Liver (tissue), 3 donors: ENCODE measurements around the gene ANKFN1.

ENCODE experiments used
- CTCF ChIP-seq: fragments of 150-350 bp; IDR thresholded peaks from 2 replicates; pipeline ENCODE4 v1.5.1; 2017; ENCODE audit warnings: improper control_type of control experiment, low read depth, low read length; ENCODE audit not compliant: missing input control
- FOXA2 ChIP-seq: IDR thresholded peaks from 2 replicates; pipeline ENCODE4 v1.6.1; 2016; ENCODE audit warnings: antibody characterized with exemption
- JUND ChIP-seq, 2 donors: IDR thresholded peaks; 2 replicates each; pipeline ENCODE4 v1.6.1; 2016; ENCODE audit warnings: antibody characterized with exemption in 2 of 2
- TAF1 ChIP-seq: conservative IDR thresholded peaks from 2 replicates; pipeline ENCODE4 v1.6.1; 2016; ENCODE audit warnings: antibody characterized with exemption, mild to moderate bottlenecking
- donor health status: healthy.
- donor health status: healthy.

DNA sequence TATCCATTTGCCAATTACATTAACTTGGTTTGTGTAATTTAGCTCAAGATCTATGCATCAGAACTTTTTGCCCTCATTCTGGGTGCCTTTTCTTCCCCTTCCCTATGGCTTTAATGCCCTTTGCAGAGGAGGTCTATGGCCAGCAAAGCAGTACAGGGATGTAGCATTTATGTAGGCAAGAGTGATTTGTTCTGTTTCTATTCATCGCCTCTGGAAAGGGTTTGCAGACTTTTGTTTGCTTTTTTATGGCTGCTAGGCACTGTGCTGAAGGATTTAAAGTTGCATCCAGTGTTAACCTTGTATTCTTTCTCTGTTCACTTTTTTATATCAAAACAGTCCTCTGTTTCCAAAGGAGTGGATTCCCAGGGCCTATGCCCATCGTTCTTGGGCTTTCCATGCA lies 78.0 kb downstream of the ANKFN1 start:
- no peak for TF ChIP-seq JUND (IDR thresholded peaks at IDR 0.05)
- TF ChIP-seq FOXA2: no peak
- TF ChIP-seq TAF1: no peak
- no peak for TF ChIP-seq CTCF
